ENCODE results near the gene SETD6.
"Not testable (repeated sequence)": the region's sequence is repeated elsewhere in the genome, so short reads cannot be mapped to it uniquely, and the experiment has no call there.

The SETD6 gene, protein sequence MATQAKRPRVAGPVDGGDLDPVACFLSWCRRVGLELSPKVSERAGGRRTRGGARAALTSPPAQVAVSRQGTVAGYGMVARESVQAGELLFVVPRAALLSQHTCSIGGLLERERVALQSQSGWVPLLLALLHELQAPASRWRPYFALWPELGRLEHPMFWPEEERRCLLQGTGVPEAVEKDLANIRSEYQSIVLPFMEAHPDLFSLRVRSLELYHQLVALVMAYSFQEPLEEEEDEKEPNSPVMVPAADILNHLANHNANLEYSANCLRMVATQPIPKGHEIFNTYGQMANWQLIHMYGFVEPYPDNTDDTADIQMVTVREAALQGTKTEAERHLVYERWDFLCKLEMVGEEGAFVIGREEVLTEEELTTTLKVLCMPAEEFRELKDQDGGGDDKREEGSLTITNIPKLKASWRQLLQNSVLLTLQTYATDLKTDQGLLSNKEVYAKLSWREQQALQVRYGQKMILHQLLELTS

GRCh38 chr16:58515125-58515870 is at the start of gene SETD6:
TSS of gene SETD6 (plus strand) at chr16:58515517. CDS start at chr16:58515538, 21 bp downstream.
- peak; percentile 84 to 95 (median 91) for DNase-seq

- no peak for DNase-seq
Measured at GRCh38 chr16:58465817-58466216, 49.5 kb upstream of the SETD6 start.

GRCh38 chr16:58466396-58466795 is 48.9 kb upstream of the SETD6 start:
- DNase-seq = no peak

- DNase-seq = peak; percentile 28 to 53 (median 31)
Measured at GRCh38 chr16:58467905-58468304, 47.4 kb upstream of the SETD6 start.

- DNase-seq = no peak
Measured at GRCh38 chr16:58471209-58471975, 43.9 kb upstream of the SETD6 start.

DNA sequence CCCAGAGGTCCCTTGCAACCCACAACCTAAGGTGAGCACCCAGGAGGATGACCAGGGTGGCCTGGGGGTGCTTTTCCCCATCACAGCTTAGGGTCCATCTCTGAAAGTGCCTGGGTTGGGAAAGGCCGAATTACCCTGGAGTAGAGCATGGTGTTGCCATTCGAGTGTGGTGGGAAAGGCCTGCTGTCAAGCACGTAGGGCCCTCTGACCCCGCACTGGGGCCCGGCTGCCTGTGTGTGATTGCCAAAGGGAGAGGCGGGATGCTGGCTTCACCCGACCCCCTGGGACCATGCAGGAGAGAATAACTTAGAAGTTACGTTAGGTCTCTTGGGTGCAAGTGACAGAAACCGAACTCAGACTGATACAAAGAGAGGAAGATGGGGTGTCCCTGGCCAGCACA is 43.1 kb upstream of the SETD6 start:
- no peak for DNase-seq

DNA sequence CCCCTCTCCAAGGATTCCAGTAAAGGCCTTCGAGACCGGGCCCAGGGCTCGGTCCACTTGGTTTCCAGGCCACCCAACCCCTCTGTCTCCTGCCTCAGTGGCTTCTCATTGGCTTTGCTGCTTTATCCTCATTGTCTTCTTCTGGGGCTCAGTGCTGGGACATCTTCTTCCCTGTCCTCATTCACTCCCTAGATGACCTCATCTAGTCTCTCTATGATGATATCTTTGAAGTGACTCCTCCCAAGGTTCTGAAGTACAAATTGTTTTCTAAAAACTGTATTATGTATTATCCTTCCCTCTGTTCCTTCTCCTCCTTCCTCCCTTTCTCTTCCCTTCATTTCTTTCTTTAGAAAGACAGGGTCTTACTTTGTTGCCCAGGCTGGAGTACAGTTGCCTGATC is 42.5 kb upstream of the SETD6 start:
- DNase-seq = no peak

DNA sequence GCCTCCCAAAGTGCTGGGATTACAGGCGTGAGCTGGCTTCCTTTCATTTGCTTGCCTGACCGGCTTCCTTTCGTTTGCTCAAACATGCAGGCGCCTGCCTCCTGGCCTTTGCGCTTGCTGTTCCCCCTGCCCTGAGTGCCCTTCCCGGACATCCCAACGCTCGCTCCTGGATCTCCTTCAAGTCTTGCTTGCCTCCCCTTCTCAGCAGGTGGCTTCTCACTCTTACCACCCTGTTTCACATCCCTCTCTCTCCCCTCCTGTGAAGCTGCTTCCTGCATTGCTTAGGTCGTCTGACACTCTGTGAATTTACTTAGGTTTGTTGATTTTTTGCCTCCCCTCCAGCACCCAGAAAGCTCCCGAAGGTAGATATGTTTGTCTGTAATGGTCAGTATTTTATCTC is 41.0 kb upstream of the SETD6 start:
- no peak for DNase-seq

GRCh38 chr16:58475091-58475619 is 40.2 kb upstream of the SETD6 start:
- DNase-seq = no peak

DNA sequence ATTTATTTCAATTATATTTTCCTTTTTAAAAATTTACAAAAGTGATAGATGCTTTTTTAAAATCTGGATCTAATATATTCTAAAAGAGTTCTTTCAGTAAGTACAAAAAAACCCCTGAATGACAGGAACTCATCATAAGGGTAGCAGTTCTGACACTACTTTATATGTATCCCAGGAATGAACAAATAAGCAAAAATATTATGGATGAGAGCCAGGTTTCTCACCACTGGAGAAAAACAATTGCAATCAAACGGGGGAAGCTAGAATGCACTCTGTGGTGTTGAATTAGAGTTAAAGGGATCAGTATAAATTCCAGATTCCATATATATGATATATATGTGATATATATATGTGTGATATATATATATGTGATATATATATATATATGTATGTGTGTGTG is 38.5 kb upstream of the SETD6 start:
- DNase-seq = no peak

- DNase-seq = no peak
Measured at GRCh38 chr16:58478427-58478826, 36.9 kb upstream of the SETD6 start.

DNA sequence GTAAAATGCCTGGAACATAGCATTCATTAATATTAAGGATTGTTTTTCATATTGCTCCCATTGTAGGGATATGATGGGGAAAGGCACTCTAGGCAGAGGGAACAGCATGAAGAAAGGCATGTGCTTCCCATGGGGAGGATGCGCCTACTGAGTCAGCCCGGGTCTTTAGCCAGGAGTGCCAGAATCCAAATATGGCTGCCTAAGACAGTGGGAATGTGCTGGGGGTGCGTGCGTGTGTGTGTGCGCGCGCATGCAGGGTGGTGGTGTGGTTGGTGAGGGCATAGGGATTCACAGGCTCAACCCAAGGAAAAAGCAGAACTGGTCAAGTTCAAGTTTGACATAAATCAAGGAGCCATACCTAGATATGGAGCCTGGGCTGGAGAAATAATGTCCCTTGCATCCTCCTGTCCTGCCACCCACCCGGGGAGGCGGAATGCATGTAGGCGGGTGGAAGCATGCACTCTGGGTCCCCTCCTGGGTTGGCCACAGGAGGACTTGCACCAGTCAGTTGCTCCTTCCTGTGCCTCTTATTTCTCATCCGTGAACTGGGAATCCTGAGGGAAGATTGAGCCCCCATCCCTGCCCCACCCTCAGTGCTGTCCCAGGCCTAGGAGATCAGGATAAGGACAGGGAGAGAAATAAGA is 34.0 kb upstream of the SETD6 start:
- no peak for DNase-seq

- no peak for DNase-seq
Measured at GRCh38 chr16:58481931-58482330, 33.4 kb upstream of the SETD6 start.

GRCh38 chr16:58485184-58485887 is 30.0 kb upstream of the SETD6 start:
- no peak for DNase-seq

DNA sequence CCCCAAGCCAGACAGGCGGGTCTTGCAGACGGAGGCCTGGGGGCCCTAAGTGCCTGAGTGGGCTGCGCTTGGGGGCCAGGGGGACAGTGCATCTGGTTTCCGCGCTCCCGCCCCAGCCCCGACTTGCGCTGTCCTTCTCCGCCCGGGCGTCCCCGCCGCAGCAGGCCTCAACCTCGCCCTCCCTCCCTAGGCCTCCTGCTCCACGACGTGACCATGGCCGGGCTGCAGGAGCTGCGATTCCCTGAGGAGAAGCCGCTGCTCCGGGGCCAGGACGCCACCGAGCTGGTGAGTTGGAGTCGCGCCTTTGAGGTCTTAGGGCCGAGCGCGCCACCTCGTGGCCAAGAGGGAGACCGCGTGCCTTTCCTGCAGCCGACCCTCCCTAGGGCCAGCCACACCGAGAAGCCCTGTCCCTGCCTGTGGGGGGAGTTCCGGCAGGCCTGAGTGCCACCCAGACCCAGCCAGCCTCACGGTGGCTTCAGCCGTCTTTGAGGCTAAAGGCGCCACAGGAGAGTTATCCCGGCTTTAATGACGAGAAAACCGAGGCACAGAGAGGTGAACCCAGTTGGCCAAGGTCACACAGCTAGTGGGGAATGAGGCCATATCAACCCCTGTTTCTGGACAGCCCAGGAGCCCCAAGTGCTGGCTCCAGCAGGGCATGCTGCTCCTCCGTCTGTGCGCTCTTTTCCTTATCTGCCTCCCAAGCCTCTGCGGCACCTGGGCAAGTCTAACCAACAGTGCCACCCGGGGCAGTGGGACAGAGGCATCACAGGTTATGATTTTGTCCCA is 27.6 kb upstream of the SETD6 start:
- peak; percentile 82 to 91 (median 89) for DNase-seq

DNA sequence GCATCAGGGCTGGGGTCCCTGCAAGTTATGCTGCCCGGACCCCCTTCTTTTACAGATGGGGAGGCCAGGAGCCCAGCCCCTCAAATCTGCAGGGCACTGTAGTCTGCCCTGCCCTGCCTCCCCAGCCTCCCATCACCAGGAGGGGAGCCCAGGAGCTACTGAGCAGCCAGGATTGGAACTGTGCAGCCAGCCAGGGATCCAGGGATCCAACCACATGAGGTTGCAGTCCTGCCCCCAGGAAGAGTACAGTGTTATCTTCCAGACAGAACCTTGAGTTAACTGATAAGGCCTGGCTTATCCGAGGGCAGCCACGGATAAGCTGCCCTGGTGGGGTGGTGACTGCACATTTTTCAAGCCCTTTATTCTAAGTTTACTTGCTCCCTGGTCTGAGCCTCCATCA is 26.8 kb upstream of the SETD6 start:
- DNase-seq = no peak

GRCh38 chr16:58490065-58490464 is 25.3 kb upstream of the SETD6 start:
- DNase-seq = no peak

DNA sequence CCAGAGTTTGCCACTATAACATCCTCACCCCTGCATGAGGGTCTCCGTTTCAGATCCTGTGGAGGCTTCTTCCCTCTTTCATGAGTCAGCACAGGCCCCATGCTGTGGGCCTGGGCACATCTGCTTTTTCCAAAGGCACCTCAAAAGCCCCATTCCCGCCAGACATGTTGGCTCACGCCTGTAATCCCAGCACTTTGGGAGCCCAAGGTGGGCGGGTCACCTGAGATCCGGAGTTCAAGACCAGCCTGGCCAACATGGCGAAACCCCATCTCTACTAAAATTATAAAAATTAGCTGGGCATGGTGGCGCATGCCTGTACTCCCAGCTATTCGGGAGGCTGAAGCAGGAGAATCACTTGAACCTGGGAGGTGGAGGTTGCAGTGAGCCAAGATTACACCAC is 24.8 kb upstream of the SETD6 start:
- not testable (repeated sequence) for DNase-seq

- DNase-seq = peak in 1 of 3 donors; percentile 29
Measured at GRCh38 chr16:58492066-58492465, 23.3 kb upstream of the SETD6 start.

DNA sequence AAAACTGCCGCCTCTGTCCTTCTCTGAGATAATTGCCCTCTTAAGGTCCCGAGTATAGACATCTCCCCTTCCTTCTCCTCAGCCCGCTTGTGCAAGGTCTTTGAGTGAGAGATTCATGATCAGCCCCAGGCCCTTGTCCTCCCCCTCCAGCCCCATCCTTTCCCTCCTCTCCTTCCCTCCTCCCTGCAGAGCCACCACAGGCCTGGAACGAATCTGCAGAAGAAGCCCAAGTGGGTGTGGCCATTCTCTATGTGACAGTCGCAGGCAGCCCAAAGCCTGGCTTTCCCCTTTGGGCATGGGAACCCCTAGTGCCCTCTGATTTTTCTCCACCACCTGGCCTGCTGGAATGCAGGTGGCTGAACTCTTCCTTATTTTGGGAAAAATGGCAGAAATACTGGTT is 22.6 kb upstream of the SETD6 start:
- DNase-seq = no peak

Data from suppressor macrophage treated with lipopolysaccharide for 1 hour (primary cell).